GM10847 (cell line): Measurements from ENCODE around the gene AOPEP.

ENCODE experiments used
- POLR2A ChIP-seq: IDR thresholded peaks from 2 replicates; pipeline ENCODE4 v1.6.1; 2011; ENCODE audit not compliant: insufficient read length; ENCODE audit errors: extremely low read depth

AOPEP gene

DNA sequence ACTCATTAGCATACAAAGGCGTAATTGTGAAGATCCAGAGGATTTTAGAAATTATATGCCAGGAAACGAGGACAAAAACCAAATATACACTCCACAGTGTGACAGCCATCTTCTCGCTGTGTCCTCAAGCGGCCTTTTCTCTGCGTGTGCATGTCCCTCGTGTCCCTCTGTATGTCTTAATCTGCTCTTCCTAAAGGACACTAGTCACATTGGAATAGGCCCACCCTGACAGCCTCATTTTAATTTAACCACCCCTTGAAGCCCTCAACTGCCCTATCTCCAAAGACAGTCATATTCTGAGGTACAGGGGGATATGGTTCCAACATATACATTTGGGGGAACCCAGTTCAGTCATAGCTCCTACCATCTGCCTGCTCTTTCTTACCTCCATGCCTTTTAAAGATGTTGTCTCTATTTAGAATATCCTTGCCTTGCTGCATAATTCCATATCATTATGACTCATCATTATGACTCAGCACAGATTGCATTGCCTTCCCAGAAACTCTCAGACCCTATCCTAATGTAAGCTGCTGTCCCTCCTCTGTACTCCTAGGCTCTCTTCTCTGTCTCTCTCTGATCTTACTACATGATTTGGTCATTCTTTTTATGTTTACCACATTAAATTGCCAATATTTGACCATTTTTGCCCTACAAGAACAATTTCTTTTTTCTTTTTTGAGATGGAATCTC, 210.9 kb downstream of the AOPEP start:
- no peak for TF ChIP-seq POLR2A

DNA sequence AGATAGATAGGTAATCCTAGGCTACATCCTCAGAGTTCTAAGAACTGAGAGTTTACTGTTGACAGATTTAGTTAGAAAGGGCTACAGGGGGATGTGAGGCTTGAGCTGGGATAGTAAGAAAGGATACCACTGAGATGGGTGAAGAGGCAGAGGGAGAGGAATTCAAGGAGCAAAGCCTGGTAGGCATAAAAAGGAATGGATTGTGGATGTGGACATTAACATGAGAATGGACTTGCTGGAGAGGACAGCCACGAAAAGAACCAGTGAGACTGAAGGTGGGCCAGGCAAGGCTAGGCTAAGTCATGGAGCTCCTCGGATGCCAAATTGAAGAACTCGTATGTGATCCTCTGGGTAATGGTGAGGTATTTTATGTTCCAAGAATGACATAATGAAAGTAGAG, 211.9 kb downstream of the AOPEP start:
- TF ChIP-seq POLR2A, result no peak

DNA sequence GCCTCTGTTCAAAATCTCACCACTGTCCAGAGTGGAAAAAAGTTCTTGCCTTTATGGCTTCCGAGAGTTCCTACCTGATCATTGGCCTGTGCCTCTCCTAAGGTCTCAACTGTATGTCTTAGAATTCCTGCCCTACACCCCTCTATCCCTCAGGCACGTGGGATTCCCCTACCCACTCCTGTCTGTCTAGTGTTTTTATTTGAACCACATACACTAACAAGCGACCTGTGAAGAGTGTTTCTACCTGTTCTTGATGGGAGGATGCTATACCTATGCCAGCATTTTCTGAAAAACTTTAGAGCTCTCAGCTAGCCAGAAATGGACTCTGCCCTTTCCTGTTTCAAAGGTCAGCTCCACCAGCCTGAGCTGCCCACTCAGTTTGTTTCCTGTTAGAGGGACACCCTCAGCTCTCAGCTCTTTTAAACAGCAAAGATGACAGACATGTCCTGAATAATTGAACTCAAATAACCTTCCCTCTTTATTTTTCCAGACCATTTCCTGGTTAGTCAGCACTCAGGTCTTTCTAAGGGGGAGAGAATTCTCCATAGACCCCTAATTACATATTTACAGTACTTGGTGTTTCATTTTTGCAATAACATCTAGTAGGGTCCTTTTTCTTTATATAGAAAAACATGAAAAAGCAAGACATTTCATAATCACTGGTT, 214.8 kb downstream of the AOPEP start:
- TF ChIP-seq POLR2A, result no peak

DNA sequence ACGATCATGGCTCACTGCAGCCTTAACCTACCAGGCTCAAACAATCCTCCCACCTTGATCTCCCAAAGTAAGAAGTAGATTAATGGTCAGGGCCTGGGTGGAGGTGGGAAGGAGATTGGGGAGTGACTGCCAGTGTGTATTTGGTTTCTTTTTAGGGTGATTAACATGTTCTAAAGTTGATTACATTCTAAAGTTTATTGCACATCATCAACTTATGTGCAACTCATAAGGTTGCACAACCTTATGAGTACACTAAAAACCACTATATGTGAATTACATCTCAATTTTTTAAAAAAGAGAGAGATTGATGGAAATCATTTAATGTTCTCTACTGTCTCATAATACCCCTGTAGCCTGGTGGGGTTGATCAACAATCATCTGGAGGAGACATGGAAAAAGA, 218.1 kb downstream of the AOPEP start:
- TF ChIP-seq POLR2A, result no peak

DNA sequence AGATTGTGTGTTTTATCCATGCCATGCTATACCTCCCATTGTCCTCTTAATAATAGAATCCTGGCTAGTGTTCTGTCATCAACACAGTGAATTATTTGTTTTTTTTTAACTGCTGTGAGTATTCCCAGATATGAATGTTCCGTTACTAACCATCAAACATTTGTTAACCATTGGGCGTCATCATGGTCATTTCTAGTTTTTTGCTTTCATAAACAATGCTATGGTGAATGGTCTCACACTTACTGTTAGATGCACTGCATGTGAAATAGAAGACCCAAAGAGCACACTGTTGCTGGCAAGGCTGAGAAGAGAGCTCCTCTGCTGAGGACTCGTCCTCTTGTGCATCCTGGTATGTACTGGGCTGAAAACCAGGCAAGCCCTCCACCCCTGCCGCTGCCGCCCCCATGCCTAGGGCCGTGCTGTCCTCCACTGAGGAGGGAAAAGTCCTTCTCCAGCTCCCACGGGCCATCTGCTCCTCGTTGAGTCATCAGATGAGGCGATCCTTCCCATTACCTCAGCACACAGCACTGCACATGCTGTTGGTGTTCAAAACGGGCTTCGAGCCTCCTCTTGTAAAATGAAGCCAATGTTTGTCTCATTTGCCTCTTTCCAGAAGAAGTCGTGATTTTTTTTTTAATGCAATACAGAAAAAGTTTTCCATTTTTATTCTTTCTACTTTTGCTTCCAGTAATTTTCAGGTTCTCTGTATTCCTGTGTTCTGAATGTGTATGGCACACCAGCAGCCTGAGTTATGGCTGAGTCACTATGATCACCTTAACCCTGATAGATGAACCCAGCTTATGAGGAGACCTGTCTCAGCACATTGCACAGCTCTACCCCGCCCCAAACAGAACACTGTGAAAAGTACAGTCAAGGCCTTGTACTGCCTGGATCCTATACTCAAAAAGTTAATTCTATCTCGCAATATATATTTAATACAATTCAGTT, 219.0 kb downstream of the AOPEP start:
- TF ChIP-seq POLR2A, result no peak

DNA sequence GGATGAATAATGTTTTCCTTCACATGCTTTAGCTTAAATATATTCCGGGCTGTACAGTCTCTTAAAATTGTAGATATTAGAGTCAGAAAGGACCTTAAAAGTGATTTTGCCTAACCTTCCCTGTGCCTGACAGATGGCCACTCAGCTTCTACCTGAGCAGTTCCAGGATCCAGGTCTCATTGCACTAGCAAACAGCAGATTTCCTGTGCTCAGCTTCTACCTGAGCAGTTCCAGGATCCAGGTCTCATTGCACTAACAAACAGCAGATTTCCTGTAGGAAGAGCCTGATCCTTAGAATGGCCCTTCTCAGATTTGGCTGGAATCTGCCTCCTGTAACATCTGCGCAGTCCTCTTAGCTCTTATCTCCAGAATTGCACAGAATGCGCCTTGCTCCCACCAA, 219.8 kb downstream of the AOPEP start:
- TF ChIP-seq POLR2A, result no peak

DNA sequence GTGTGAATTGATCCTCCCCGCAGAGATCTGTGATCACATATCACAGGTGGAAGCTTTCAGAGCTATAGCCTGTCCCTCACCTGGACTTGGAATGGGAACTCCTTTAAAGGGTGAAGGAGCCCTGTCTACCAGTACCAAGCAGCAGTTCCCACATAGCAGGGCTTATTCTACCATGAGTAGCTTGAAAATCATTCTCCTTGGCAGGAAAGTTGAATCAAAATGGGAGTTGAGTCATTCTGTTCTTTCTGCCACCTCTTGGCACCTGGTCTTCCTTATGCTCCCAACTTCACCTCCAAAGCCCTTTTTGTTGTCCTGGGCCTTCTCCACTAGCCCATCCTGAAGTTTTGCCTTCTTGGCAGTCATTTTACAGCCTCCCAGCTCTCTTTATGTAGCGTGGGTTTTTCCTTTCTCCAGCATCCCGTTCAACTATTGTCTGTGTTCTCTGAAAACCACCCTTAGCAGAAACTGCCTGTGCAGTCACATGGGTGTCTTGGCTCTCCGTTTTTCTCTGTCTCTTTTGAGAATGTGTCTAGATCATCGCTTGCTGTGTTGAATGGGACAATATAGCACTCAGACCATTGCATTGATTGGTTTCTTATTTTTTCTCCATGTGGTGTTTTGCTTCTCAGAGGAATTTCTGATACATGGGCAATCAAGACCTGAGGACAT, 222.2 kb downstream of the AOPEP start:
- TF ChIP-seq POLR2A, result no peak

DNA sequence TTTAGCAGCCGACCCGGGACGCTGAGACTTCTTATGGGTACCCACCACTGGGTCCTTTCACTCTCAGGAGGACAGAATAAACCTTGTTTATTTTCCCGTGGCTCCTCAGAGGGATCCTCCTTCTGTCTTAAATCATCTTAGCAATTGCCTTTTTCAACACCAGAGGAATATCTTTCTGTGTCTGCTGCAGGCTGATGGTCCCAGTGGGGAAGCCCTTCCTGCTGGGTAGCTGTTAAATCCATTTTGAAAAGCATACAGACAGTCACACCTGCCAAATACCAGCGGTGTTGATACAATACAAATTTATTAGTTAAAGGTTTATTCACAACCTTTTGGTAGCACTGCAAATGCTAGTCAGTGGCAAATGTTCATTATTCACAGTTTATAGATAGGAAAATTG, 222.9 kb downstream of the AOPEP start:
- no peak for TF ChIP-seq POLR2A

DNA sequence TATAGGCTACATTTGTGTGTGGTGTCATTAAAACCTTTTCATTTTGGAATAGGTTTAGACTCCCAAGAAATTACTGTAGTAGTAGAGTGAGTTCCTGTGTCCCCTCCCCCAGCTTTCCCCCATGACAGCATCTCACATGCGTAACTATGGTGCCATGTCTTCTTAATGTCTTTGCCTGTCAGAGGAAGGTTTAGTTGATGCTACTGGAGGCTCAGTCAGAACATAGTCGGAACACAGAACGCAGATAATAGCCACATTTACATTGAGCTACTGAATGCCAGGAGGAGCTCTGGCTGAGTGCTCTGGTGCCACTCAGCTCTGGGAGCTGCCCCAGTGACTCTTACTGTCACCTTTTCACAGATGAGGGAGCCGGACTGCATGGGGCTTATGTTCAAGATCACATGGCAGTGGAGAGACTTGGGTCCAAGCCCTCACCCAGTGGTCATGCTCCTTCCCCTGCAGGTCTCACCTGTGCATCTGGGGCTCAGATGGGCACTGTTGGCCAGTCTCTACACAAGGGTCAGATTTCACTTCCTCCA, 223.6 kb downstream of the AOPEP start:
- no peak for TF ChIP-seq POLR2A

DNA sequence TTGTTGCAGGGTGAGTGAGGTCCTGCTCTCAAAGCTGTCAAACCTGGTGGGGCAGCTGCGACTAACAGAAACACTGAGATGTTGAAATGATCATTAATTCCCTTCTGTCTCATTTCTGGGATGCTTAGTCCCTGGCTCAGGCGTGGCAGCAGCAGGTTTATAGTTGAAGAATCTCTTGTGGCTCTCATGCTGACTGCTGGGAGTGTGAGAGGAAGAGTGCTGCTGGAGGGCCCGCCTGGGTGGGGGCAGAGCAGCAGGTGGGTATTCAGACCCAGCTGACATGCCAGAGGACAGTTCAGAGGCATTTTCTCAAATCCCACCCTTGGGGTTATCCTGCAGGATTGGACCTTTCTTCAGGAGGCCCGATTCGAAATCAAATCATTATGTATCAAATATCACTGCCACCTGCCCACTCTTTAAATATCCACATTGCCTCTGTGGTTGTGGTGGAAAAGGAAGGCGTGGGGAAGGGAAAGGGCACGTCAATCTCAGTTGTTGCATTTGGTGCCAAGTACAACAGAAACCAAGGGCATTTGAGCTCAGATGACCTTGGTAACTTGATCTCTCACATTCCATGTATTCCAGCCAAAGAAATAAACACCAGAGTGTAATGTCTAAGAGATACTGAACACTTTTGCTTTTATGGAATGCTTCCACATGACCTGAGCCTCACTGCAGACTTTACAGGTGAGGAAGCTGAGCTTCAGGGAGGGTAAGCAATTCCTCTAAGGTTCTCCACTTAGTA, 224.3 kb downstream of the AOPEP start:
- no peak for TF ChIP-seq POLR2A

DNA sequence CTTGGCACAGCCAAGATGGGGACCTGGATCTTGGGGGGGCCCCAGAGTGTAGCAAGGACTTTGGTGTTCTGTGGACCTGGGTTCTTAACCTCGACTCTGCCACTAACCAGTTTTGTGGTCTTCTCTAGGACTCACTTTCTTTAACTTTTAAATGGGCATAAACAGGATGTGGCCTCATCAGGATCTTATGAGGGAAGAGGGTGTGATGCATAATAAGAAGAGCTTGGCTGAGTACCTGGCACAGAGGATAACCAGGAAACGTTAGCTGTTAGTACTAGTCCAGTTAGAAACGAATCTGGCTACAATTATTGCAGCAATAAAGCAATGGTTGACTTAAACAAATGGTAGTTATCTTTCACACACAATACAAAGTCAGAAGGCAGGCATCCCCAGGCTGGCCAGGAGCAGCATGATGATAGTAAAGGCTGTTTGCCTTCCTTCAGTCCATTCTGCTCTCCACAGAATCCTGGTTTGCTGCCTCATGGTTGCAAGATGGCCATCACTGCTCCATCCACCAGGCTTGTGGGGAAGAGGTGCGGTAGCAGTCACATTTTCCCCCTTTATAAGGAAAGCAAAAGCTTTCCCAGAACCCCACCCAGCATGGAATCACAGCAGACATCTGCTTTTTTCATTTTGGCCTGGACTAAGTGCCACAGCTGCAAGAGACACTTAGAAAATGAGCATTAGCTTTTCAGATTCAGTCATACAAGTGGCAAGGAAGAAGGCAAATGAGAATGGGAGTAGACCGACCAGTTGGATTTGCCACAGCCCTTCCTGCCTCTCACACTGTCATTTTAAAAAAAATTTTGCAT, 225.0 kb downstream of the AOPEP start:
- TF ChIP-seq POLR2A, result no peak

DNA sequence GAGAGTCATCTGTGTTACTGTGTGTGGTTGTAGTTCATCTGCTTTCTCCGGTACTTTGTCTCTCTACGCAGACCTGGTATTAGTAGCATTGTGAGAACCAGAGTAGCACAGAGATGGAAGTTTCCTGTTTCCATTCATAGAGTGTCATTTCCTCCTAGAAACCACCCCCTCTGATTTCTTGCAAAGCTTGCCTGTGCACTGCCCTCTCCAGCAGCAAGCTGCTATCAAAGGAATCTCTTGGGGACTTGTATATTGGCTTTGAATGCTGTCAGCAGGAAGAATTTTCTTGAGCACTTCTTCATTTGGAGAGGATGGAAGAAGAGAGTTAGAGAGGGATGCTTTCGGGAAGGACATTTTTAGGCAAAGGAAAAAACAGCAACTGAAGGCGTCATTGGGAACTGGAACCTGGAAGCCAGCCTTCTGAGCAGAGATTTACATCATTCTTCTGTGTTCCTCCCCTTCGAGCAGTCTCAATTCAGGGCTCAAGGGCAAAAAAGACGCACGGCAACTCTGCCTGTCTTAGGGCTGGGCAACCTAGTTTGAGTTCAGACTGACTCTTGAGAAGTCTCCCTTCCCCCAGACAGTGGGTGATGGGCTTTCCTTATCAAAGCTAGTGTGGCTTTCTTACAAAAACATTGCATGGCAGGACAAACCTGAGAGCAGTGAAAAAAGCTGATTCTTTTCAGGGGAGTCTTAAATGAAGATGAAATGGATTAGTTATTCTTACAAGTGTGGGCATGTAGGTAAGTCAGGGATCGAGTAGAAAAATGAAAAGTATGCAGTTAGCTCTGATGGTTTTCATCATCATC, 226.3 kb downstream of the AOPEP start:
- TF ChIP-seq POLR2A, result no peak

DNA sequence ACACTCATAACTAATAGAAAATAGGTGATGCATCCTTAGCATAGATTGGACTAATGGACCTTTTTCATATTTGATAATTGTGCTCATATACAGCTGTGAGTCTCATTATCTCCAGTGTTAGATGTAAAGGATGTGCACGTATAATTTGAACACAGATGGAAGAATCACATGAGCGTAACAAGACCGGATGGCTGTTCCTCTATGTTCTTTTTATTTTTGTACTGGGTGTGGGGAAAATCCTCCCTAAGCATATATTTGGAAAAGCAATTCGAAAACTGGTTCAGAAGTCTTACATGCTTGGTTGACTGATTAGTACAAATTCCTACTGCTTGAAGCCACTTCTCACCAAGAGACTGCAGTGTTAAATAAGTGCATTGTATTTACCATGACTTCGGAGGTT, 230.2 kb downstream of the AOPEP start:
- TF ChIP-seq POLR2A, result no peak
